OCI-LY1 (cell line): ENCODE results near the gene ZZZ3.

Experiments
- H2AFZ ChIP-seq: fragments of 200-600 bp; sonication (generic), shearing (Covaris generic); 2 replicates; pipeline ENCODE4 v1.6.0; 2014; ENCODE audit warnings: antibody characterized with exemption, mild to moderate bottlenecking, low read length
- H3F3A ChIP-seq: fragments of 200-600 bp; sonication (generic), shearing (Covaris generic); 2 replicates; pipeline ENCODE4 v1.6.0; 2014; ENCODE audit warnings: mild to moderate bottlenecking, antibody characterized with exemption, low read length, moderate library complexity; ENCODE audit not compliant: insufficient read depth
- H3K27ac ChIP-seq: fragments of 200-600 bp; sonication (generic); 2 replicates; pipeline ENCODE4 v1.5.1; 2014; ENCODE audit warnings: low read length, mixed run types, mild to moderate bottlenecking, low read depth; ENCODE audit not compliant: poor library complexity, severe bottlenecking
- H3K27me3 ChIP-seq: fragments of 200-600 bp; sonication (generic); 2 replicates; pipeline ENCODE4 v1.6.0; 2014; ENCODE audit warnings: antibody characterized with exemption, mild to moderate bottlenecking, low read length, moderate library complexity; ENCODE audit not compliant: insufficient read depth
- H3K36me3 ChIP-seq: fragments of 200-600 bp; sonication (generic); 2 replicates; pipeline ENCODE4 v1.6.1; 2014; ENCODE audit warnings: mild to moderate bottlenecking, antibody characterized with exemption, low read length, moderate library complexity, mixed read lengths; ENCODE audit not compliant: insufficient read depth
- H3K4me1 ChIP-seq: fragments of 200-600 bp; sonication (generic); 2 replicates; pipeline ENCODE4 v1.5.1; 2014; ENCODE audit warnings: mild to moderate bottlenecking, low read length, moderate library complexity; ENCODE audit not compliant: insufficient read depth, severe bottlenecking
- H3K4me2 ChIP-seq: fragments of 200-600 bp; sonication (generic), shearing (Covaris generic); 2 replicates; pipeline ENCODE4 v1.6.1; 2014; ENCODE audit warnings: low read length
- H3K4me3 ChIP-seq: fragments of 200-600 bp; sonication (generic); 2 replicates; pipeline ENCODE4 v1.5.1; 2014; ENCODE audit warnings: low read length, low read depth, mild to moderate bottlenecking, mixed read lengths; ENCODE audit not compliant: poor library complexity, severe bottlenecking
- H3K79me2 ChIP-seq: fragments of 200-600 bp; shearing (Covaris generic); 2 replicates; pipeline ENCODE4 v1.6.1; 2016; ENCODE audit warnings: mixed run types, low read length, mixed read lengths; ENCODE audit not compliant: insufficient read depth
- H3K9ac ChIP-seq: fragments of 200-600 bp; sonication (generic), shearing (Covaris generic); 2 replicates; pipeline ENCODE4 v1.6.1; 2014; ENCODE audit warnings: mild to moderate bottlenecking, low read length, mixed read lengths
- H3K9me2 ChIP-seq: fragments of 200-600 bp; sonication (generic), shearing (Covaris generic); 2 replicates; pipeline ENCODE4 v1.6.1; 2014; ENCODE audit warnings: low read depth, mild to moderate bottlenecking, low read length, mixed read lengths
- H3K9me3 ChIP-seq: fragments of 200-600 bp; shearing (Covaris generic); 2 replicates; pipeline ENCODE4 v1.6.1; 2014; ENCODE audit warnings: low read length, mixed read lengths
- H4K20me1 ChIP-seq: fragments of 200-600 bp; sonication (generic), shearing (Covaris generic); 2 replicates; pipeline ENCODE4 v1.6.0; 2016; ENCODE audit warnings: mild to moderate bottlenecking, low read length; ENCODE audit not compliant: insufficient read depth
- CTCF ChIP-seq: fragments of 200-600 bp; sonication (generic), shearing (Covaris generic); IDR thresholded peaks from 2 replicates; pipeline ENCODE4 v1.5.1; 2017; ENCODE audit warnings: mild to moderate bottlenecking, antibody characterized with exemption, low read length, moderate library complexity, mixed read lengths
- EZH2 ChIP-seq: fragments of 200-600 bp; sonication (generic), shearing (Covaris generic); IDR thresholded peaks from 2 replicates; pipeline ENCODE4 v1.8.0; 2017; ENCODE audit warnings: borderline replicate concordance, mixed run types, mild to moderate bottlenecking, antibody characterized with exemption, low read length, moderate library complexity, mixed read lengths

ZZZ3 gene

GRCh38 chr1:77688939-77689338, 6.5 kb upstream of the ZZZ3 start:
- Histone ChIP-seq H4K20me1 (no peaks in the 10 kb centered on the region), H3K4me3 (no peak overlapping the region), H2AFZ (no peak overlapping the region), H3K27me3 (no peaks in the 10 kb centered on the region), H3K4me1 (peaks cover 10% of the 10 kb centered on the region), H3F3A (no peaks in the 10 kb centered on the region), H3K9me3 (no peaks in the 10 kb centered on the region), H3K9ac (no peak overlapping the region), H3K79me2 (no peaks in the 10 kb centered on the region), H3K9me2 (no peaks in the 10 kb centered on the region), H3K4me2 (no peak overlapping the region), H3K36me3 (0 out of 2 replicates have a peak, but pooled peaks cover 3% of the 10 kb centered on the region), H3K27ac (no peak overlapping the region)
- TF ChIP-seq CTCF = no peak

GRCh38 chr1:77687519-77687906, 5.1 kb upstream of the ZZZ3 start:
- no peaks in the 10 kb centered on the region for H3F3A ChIP-seq
- H2AFZ ChIP-seq = no peak overlapping the region
- no peak for TF ChIP-seq EZH2
- no peak for TF ChIP-seq CTCF
- no peaks in the 10 kb centered on the region for H3K9me2 ChIP-seq
- H4K20me1 ChIP-seq = no peaks in the 10 kb centered on the region
- H3K36me3 ChIP-seq = no peaks in the 10 kb centered on the region
- H3K4me2 ChIP-seq = no peak overlapping the region
- H3K9me3 ChIP-seq = no peaks in the 10 kb centered on the region
- H3K27ac ChIP-seq = no peak overlapping the region
- peaks cover 15% of the 10 kb centered on the region for H3K4me1 ChIP-seq
- no peaks in the 10 kb centered on the region for H3K79me2 ChIP-seq
- H3K27me3 ChIP-seq = no peaks in the 10 kb centered on the region
- H3K4me3 ChIP-seq = no peak overlapping the region
- H3K9ac ChIP-seq = no peak overlapping the region

DNA sequence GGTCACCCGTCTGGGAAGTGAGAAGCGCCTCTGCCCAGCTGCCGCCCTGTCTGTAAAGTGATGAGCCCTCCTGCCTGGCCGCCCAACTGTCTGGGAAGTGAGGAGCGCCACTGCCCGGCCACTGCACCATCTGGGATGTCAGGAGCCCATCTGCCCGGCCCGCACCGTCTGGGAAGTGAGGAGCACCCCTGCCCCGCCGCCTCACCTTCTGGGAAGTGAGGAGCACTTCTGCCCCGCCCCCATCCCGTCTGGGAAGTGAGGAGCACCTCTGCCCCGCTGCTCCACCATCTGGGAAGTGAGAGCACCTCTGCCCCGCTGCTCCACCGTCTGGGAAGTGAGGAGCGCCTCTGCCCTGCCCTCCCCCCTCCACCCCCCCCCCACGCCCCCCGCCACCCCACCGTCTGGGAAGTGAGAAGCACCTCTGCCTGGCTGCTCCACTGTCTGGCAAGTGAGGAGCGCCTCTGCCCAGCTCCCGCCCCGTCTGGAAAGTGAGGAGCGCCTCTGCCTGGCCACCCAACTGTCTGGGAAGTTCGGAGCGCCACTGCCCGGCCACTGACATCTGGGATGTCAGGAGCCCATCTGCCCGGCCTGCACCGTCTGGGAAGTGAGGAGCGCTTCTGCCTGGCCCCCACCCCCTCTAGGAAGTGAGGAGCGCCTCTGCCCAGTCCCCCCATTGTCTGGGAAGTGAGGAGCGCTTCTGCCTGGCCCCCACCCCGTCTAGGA, 4.5 kb upstream of the ZZZ3 start:
- Histone ChIP-seq H3K27me3 (no peaks in the 10 kb centered on the region), H2AFZ (no peak overlapping the region), H4K20me1 (no peaks in the 10 kb centered on the region), H3K4me2 (no peak overlapping the region), H3F3A (no peaks in the 10 kb centered on the region), H3K79me2 (peaks cover 3% of the 10 kb centered on the region), H3K4me1 (peaks cover 15% of the 10 kb centered on the region), H3K4me3 (no peak overlapping the region), H3K9me3 (no peaks in the 10 kb centered on the region), H3K27ac (no peak overlapping the region), H3K9me2 (no peaks in the 10 kb centered on the region), H3K9ac (no peak overlapping the region), H3K36me3 (no peaks in the 10 kb centered on the region)
- TF ChIP-seq EZH2 (no peak), CTCF (no peak)
